Kidney tubule cell (primary cell): ENCODE data around the gene UVSSA.
A peak's percentile ranks its signal among the peaks of the same experiment; 100 is the strongest.

Experiments used
- DNase-seq: peaks from one replicate; pipeline ENCODE4 v3.0.0-alpha.2; 2018; ENCODE audit warnings: low spot score

The UVSSA gene

DNA sequence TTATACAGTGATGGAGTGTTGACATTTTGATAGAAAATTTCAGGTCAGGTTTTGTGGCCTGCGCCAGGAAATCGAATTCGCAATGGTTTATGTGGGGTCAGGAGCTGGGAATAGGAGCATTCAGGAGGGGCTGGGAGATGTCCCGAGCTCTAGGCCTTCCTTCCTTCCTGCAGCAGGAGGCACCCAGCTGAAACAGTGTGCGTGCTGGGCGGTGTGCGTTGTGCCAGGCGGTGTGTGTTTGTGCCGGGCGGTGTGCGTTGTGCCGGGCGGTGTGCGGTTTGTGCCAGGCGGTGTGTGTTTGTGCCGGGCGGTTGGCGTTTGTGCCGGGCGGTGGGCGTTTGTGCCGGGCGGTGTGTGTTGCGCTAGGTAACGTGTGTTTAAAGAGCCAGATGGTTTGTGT lies 1.7 kb downstream of the UVSSA start:
- no peak for DNase-seq

DNA sequence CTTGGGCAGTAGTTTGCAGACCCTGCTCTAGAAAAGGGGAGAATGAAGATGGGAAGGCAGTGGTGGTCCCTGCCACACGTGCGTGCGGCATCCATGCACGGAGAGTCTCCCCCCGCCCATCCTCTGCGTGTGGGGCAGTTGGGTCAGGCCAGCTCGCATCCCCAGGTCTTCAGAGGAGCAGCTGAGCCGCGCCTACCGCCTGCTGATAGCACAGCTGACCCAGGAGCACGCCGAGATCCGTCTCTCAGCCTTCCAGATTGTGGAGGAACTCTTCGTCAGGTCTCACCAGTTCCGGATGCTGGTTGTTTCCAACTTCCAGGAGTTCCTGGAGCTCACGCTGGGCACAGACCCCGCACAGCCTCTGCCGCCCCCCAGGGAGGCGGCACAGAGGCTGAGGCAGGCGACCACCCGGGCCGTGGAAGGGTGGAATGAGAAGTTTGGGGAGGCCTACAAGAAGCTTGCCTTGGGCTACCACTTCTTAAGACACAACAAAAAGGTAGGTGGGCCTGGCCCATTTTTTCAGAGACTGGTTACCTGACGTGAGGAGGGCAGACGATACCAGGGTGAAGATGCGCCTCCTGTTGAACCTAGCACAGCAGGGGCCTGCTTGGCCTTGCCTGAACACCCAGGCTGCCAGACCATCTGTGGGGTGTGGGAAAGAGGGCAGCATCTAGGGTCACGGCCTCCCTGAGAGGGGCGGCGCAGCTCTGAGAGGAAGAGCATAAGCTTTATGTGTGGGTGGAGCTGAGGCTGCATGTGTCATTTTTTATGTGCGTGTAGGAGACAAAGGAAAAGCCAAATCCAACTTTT lies 2.6 kb downstream of the UVSSA start:
- DNase-seq: no peak

DNA sequence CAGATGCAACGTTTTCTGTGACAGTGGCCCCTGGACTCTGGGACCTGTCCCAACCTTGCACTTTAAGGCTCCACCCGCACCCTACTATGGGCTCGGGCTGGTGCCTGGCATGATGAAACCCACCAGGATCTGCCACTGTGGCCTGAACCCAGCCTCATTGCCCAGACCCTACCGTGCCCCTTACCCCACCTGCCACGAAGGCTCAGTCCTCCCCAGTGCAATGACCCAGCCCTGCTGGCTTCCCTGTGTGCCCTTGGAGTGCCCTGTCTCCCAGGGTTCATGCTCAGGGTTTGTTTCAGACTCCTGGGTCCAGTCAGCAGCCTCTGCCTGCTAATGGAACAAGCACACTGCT lies 3.1 kb downstream of the UVSSA start:
- DNase-seq: no peak

- DNase-seq: peak; percentile 83
Observed at GRCh38 chr4:1351854-1352566, 5.0 kb downstream of the UVSSA start.

- peak; percentile 43 for DNase-seq
Observed at GRCh38 chr4:1352567-1352900, 5.5 kb downstream of the UVSSA start.

DNA sequence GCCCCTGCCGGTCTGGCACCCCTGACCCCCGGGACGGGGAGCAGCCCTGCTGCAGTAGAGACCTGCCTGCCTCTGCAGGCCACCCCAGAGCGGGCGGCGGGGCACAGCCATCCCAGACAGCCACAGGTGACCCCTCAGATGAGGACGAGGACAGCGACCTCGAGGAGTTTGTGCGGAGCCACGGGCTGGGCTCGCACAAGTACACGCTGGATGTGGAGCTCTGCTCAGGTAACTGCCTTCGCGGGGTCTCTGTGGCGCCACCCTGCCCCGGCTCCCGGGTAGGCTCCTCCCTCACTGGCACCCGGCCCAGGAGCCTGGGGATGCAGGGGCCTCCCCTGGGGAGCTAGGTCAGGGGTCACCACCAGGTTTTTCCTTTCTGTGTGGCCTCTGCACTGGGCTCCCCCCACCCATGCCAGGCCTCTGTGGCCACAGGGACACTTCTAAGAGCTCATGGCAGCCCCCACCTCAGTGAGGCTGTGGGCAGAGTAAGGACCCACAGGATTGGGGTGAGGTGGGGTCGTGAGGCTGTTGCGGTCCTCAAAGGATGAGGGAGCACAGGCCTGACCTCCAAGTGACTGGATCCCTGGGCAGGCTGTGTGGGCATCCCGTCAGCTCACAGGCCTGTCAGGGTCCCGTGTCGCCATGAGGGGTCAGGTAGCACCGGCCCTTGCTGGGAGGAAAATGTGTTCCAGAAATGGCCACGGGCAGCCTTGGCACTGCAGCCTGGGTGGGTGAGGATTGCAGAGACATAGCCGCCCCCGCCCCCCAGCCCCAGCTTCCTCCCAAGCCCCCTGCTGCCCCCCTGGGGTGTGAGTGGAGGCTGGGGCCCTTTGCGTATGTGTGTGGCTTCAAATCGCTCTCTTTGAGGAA lies 6.4 kb downstream of the UVSSA start:
- no peak for DNase-seq

GRCh38 chr4:1354136-1354982 lies 7.4 kb downstream of the UVSSA start:
- no peak for DNase-seq

- no peak for DNase-seq
Observed at GRCh38 chr4:1354983-1355275, 7.9 kb downstream of the UVSSA start.

GRCh38 chr4:1355378-1355777 lies 8.4 kb downstream of the UVSSA start:
- no peak for DNase-seq

GRCh38 chr4:1356181-1356998 lies 9.4 kb downstream of the UVSSA start:
- DNase-seq: peak; percentile 43

- DNase-seq: no peak
Observed at GRCh38 chr4:1357356-1358248, 10.6 kb downstream of the UVSSA start.

GRCh38 chr4:1358421-1359143 lies 11.6 kb downstream of the UVSSA start:
- no peak for DNase-seq

DNA sequence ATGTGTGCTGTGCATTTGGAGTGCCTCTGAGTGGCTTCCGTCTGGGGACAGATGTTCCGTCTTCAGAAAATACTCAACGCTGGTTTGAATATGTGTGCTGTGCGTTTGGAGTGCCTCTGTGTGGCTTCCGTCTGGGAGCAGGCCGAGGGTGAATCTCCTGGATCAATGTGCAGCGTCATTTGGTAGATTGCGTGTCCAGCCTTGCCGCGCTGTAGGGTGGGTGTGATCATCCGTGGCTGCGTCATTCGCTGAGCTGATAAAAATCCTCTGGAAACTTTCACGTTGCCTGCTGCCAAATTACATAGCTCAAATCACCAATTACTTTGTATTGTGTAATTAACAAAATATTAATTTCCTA lies 12.1 kb downstream of the UVSSA start:
- no peak for DNase-seq

- no peak for DNase-seq
Observed at GRCh38 chr4:1359976-1360375, 13.0 kb downstream of the UVSSA start.

DNA sequence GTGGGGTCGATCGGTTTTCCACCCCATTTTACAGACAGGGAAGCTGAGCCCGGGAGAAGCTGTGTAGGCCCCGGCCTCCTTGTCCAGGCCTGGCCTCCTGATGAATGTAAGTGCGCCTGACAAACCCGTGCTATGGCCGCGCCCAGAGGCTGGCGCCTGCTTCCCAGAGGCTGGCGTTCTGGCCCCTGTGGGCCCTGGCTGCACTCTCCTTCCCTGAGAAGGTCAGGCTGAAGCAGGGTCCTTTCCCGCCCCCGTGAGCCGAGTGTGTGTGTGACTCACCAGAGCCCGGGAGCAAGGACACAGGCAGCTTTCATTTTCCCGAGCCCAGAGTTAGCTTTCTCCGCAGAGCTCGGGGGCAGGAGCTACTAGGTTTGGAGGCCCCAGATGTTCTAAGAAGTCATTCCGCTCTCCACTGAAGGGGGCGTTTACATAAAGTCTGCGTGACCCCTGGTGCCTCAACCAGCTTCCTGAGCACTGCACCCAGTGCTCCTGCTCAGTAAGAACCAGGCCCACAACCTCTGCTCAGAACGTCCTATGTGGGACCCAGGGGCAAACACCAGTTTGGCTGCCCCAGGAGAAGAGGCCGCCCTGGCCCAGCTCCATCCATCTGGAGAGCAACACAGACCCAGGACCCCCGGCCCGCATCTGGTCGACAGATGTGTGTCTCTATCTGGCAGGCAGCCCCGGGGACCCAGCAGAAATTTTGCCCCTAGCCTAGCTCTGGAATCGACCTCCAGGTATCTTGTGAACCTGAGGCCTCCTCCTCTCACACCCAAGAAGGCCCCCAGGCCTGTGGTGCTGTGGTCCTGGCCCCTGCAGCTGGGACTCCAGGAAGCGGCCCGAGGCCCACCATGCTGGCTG lies 13.6 kb downstream of the UVSSA start:
- no peak for DNase-seq

DNA sequence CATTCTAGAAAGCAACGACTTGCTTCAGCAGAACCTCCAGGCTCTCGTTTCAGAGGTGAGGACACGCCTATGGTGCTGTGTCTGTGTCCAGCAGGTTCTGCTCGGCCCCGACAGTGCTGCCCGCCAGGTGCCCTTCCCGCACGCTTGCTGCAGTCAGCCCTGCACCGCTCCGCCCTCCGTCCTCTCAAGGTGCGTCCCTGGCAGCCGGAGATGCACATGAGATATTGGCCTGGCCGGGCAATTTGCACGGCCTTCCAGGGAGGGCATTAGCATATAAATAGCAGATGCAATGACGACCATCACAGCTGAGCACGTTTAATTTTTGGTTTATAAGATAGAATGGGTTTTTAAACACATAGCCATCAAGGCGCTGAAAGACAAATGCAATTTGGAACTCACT lies 14.4 kb downstream of the UVSSA start:
- no peak for DNase-seq

- DNase-seq: no peak
Observed at GRCh38 chr4:1362046-1362445, 15.0 kb downstream of the UVSSA start.

- no peak for DNase-seq
Observed at GRCh38 chr4:1362521-1362920, 15.5 kb downstream of the UVSSA start.

DNA sequence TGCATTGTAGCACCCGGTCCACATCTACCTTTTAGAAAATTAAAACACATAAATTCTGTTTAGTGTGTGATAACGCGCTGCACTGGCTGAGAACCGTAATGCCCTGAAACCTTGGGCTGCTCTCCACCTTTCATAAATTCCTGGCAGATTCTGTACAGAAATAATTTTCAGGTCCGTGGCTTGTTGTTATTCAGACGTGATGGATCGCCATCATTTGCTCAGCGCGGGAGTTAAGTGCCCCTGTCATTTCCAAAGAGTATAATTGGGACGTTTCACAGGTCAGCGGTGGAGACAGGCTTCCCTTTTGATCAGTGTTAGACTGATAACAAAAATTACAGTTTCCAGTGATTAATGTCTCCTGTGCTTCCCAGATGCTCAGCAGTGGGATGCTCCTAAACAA lies 16.5 kb downstream of the UVSSA start:
- no peak for DNase-seq
